NCI-H2029 (cell line): ENCODE results near the gene PCSK1.

Source experiments
- DNase-seq: peaks from one replicate; lab custom pipeline; 2025; lab: John Stamatoyannopoulos, UW

Gene PCSK1

DNA sequence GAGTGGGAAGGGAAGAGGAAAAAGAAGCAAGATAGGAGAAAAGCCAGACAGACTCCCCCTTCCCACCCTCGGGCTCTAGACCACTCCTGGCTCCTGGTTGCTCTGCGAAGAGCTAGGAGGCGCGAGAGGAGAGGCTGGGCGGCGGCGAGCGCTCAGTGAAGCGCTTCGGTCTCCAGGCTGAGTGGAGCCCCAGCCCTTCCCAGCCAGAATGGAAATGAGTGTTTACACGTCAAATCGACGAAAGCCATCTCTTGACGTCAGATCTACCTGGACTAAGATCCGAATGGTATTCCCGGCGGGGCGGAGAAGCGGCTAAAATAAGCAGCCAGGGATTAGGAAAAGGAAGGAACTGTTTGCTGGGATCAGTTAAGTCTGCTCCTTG is at the start of gene PCSK1:
PCSK1 (minus strand) TSS at position 183 of the 382 bp plus-strand sequence. CDS start 206 bp downstream, outside the sequence.
- peak; percentile 96 for DNase-seq

DNA sequence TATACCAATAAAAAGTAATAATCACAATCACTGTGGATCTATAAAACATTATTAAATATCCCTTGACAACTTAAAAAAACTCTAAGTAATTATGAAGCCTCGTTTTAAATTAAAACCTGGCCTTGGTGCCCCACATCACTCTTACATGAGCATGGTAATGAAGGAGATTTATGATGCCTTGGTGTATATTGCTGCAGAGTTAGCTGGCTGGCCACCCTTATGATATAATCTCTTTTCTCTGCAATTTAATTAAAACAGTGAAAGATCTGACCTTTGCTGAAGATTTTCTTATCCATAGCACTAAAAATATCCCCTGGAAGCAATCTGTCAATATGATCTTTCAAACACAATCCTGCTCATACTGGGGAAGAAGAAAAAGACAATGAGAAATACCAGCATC is 48.8 kb upstream of the PCSK1 start:
- no peak for DNase-seq

DNA sequence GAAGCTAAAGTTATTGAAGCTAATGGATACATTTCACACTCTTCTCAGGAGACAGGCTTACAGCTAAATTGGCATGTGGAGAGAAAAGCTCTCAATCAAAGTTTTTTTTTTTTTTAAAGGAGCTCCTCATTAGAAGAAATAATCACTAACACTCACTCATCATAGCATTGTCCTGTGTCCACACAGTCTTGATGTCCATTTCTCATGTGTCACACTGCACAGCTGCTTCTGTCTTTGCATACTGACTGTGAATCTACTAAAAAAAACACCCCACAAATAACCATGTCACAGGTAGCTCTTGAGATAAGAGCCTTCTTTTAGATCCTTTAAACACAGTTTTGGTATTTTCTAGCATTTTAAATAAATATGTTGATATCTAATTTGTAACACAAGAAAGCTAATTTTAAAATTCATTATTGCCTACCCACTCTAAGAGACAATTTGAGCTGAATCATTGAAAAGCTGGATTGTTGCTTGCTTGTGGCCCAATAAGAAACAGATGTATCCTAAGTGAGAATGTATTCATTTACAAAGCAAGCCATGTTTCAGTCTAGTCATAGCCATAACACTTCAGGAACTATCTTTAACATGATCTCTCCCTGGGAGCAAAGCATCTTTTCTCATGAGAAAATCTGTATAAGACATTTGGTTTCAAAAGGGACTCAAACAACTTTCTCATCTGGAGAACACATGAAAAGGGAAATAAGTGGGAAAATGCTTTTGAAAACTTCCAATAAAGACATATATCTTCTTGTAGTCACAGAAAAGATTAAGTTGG is 48.1 kb upstream of the PCSK1 start:
- DNase-seq: no peak

DNA sequence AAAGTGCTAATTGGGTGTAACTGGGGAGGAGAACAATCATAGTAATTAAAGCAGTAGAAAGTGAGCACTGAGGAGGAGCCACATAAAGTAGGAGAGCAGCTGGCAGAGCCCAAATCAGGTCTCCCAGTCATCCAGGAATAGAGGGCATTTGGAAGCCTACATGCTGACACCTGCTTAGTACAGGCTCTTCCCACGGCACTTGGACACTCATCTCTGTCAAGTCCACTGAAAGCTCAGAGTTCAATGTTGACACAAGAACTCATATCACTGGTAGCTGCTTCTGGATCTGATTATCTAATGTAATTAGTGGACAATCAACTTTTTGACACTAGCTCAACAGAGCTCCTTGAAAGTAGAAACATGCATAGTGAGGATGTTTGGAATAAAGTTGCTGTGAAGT is 45.9 kb upstream of the PCSK1 start:
- DNase-seq: peak; percentile 11

- no peak for DNase-seq
Observed at GRCh38 chr5:96476654-96477053, 43.6 kb upstream of the PCSK1 start.

DNA sequence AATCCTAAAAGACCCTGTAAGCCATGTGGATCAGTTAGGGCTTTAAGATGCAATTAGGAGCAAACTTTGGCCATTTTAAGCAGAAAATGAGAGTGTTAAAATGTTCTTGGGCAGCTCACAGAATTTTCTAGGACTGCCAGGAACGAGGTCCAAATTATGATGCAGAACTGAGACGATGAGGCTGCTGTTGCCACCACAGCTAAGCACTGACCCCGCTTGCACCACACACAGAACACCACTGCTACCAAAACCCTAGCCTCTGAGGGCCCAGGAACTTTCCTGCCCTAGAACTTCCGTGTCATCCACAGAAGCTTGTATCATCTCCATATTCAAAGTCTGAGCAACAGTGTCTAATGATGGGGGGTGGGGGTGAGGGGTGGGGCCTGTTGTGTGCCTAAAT is 41.0 kb upstream of the PCSK1 start:
- no peak for DNase-seq

DNA sequence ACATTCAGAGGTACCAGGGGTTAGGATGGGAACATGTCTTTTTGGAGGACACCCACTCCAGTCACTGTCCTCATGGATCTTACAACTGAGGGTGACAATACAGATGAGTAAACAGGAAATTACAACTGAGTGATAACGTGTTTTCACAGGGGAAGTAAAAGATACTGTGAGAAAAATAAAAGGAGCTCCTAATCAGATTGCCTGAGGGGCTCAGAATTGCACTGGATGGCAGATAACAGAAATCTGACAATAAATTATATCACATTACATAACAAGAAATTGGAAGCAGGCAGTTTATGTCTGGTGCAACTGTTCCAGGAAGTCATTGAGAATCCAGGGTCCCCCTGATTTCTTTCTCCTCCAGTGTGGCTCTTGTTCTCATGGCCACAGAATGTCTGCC is 40.1 kb upstream of the PCSK1 start:
- no peak for DNase-seq

- DNase-seq: no peak
Observed at GRCh38 chr5:96470785-96471184, 37.7 kb upstream of the PCSK1 start.

DNA sequence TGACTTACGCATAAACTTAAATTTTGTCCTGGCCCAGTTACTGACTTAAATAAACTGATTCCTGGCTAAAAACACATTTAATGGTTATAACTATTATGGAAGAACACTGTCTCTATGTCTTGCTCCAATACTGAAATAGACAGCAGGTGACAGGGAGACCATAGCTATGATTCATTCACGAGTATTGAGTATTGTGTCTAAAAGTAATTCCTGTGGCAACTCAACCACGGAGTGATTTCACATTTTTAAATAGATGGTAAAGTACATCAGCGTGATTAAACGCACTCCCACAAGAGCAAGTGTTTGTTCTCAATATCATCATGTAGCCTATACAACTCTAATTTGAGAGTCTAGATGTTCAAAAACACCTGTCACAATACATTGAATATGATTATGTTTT is 35.9 kb upstream of the PCSK1 start:
- DNase-seq: no peak

- peak; percentile 51 for DNase-seq
Observed at GRCh38 chr5:96463091-96463490, 30.0 kb upstream of the PCSK1 start.

GRCh38 chr5:96459313-96460121 is 26.5 kb upstream of the PCSK1 start:
- DNase-seq: peak; percentile 94

DNA sequence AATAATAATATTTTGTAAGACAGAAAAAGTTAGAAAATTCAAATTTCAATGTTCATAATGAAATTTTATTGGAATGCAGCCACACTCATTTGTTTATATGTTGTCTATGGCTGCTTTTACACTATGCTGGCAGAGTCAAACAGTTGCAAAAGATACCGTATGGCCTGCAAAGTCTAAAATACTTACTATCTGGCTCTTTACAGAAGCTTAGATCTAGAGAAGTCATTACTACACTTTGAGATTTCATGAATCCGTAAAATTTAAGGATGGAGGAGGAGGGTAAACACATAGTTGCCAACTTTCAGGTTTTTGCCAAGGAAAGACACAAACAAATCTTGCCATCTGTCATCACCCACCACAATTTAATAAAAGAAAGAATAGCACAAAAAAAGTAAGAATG is 25.1 kb upstream of the PCSK1 start:
- DNase-seq: no peak

DNA sequence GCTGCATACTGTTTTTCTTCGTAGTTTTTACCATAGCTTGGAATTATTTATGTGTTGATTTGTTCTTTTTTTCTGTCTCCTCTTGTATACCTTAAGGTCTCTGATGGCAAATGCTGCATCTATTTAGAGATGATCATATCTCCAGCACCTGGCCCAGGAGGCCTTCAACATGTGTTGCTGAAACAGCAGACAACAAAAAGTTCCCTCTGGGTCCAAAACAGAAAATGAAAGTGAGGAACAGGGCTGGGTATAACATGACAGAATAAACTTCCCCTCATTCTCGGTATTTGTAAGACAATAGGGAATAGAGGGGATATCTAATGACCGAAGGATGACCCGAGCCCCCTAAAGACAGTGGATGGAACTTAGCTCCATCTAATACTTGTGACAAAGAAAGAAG is 22.7 kb upstream of the PCSK1 start:
- DNase-seq: no peak

DNA sequence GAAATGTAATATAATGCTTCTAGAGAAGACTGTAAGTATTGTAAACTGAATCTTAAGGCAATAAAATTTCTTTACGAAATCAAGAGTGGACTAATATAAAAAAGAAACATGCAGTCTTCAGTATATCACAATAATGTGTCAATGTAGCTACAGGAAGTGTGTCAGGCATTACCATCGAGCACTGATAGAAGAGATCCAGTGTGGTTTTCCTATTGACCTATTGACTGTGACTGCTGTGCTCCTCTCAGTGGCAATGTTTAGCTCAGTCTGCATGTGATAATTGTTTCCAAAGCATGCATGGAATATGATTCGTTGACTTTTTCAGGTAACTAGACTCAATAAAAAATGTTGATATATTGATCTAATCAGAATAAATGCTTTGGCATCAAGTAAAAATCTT is 20.3 kb upstream of the PCSK1 start:
- DNase-seq: no peak

DNA sequence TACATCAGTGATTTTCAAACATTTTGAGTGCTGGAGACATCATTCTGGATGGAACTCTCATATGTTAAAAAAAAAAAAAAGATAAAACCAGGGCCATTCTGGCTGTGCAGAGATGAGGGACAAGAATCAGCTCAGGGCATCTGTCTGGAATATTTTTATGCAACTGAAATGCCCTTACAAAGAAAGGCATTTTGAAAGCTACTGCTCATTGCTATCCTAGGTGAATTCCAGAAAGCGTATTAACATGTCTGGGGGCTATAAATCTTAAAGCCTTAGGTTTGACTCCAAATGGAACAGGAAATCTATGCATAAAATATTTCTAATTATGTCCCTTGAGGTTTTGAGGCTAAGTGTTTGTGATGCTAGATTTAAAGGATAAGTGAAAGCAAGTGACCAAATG is 14.9 kb upstream of the PCSK1 start:
- no peak for DNase-seq

- DNase-seq: no peak
Observed at GRCh38 chr5:96440185-96440538, 7.1 kb upstream of the PCSK1 start.

DNA sequence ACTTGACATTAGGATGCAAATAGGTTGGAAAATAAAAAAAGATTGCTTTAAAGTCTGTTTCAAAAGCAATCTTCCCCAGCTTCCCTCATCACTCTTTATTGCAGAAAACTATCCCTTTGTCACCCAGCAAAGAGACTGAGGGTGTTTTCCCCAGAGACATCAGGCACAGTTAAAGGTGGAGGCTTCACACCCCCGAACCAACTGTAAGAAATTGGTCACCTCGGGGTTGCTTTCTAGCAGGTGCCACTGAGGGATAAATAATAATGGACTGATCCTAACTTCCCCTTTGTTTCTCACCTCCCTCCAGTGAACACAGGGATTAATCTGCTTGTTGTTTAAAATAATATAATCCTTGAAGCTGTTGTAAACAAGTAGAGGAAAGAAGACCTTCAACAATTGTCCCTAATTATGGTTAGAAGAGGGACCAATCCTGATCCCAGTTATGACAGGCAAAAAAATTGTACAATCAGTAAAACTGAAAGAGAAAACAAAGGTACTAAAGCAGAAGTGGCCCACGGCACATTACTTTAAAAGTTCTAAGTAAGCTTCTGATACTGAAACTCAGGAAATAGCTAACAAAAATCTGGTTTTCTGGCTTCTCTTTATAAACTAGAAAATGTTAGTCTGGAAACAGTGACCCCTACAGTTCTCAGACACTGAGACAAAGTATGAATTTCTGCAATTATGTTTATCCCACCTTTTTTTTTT is 6.6 kb upstream of the PCSK1 start:
- DNase-seq: no peak

- DNase-seq: peak; percentile 96
Observed at GRCh38 chr5:96434201-96434645, 1.2 kb upstream of the PCSK1 start.

- DNase-seq: peak; percentile 85
Observed at GRCh38 chr5:96432216-96433065, 607 bp downstream of the PCSK1 start.

- peak; percentile 76 for DNase-seq
Observed at GRCh38 chr5:96431376-96432187, 1.5 kb downstream of the PCSK1 start.

DNA sequence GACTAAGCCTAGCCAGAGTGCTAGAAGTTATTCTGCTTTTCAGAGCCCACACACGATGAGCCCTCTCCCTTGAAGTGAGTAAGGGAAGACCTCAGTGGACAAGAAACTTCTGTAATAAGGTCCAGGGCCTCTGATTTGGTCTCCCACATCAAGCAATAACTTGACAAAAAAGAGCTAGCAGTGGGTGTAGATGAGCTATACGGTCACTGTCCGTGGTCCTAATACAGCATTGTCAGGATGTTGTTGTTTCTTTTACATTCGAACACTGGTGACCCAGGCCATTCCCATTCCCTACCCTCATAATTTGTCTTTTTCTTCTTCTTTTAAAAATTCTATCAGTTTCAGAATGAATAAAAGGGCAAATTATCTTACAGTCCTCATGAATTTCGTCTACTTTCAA is 5.2 kb downstream of the PCSK1 start:
- DNase-seq: no peak
